HG02885 (cell line): ENCODE measurements around the gene CDCA3.

ENCODE experiments used
- ATAC-seq: cut with Tn5 transposase; IDR thresholded peaks from one replicate; pipeline ENCODE4 v1.9.1; 2021; ENCODE audit warnings: mild to moderate bottlenecking; ENCODE audit not compliant: unreplicated experiment, poor library complexity

The CDCA3 gene

DNA sequence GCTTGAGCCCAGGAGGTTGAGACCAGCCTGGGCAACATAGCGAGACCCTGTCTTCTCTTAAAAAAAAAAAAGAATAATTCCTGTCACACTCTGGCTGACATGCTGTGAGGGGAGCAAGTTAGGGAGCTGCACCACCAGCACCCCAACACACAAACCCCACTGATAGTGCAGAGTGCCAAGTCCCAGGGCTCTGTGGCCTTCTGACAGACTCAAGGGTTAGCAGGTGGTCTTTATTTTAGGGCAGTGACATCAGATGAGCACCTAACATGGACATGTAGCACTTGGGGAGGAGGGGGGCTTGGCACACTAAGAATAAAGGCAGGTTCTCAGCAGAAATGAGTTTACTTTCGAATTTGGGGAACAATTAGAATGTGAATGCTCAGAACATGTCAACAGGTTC lies 7.7 kb upstream of the CDCA3 start:
- ATAC-seq: no peak

DNA sequence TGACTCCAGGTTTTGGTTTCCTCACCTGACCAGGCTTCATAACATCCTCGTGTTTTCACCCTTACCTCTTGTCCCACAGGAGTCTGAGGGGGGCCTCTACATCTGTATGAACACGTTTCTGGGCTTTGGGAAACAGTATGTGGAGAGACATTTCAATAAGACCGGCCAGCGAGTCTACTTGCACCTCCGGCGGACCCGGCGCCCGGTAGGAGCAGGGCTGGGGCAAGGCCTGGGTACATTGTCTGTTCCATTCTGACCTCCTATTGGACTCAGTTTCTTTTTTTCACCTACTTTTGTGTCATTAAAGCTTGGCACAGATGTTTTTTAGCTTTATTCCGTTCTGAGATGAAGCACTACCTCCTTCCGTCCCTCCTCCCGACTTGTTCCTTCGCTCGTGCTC lies 4.2 kb upstream of the CDCA3 start:
- ATAC-seq: no peak

GRCh38 chr12:6854036-6854435 lies 3.0 kb upstream of the CDCA3 start:
- ATAC-seq: no peak

- ATAC-seq: no peak
Measured at GRCh38 chr12:6853626-6854025, 2.5 kb upstream of the CDCA3 start.

DNA sequence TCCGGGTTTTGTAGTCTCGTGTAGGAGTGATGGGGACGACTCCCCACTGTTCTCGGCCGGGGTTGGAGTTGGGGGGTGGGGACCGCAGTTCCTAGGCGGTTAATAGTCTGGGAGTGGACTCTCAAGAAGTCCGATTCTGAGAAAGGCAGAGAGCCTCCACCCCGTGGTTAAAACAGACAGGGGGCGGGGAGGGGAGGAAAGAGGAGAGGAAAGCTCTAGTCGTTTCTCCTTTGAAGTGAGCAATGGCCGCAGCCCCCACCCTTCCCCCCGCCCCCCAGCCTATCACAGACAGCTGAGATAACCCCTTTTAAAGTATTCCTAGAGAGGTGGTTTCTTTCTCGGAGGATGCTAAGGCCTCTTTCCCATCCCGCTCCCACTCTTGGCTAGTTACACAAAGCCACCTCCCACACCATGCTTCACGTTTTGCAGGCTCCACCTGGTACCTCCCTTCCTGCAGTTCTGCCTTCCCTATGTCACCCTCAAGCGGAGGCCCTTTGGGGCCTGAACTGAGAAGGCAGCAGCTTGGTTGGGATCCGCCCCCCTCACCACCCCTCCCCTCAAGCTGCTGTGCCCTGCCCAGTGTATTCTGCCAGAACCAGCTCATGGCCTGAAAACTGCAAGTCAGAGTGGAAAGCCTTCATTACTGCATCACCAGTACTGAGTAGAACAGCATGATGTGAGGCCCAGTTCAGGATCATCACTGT lies 1.7 kb upstream of the CDCA3 start:
- ATAC-seq: no peak

DNA sequence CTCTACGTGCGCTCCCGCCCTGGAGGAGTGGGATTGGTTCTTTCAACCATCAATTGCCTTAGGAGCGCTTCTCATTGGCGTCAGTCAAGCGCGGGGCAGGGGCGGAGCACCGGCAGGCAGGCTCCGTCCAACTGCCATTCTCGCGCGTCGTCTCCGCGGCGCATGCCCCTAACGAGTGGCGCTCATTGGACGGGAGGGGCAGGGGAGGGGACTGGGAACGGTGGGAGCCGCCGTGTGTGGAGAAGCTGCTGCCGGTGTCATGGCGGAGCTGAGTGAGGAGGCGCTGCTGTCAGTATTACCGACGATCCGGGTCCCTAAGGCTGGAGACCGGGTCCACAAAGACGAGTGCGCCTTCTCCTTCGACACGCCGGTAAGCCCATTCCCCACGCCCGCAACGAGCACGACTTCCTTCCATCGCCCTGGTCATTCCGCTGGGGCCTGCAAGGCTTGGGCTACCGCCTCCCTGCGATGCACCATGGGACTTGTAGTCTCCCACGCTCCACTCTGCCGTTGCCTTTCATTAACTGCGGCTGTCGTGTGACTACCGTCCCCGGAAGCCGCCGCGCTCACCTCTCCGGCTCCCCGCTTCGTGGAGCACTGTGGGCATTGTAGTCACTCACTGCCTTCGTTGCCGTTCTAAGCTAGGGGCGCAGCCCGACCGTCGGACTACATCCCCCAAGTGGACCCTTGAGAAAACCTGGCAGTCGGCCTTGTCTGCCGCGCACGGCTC lies 1.0 kb upstream of the CDCA3 start, which contains the start of gene USP5:
TSS of gene USP5 (plus strand) at position 230 of the 730 bp plus-strand sequence. CDS start at position 260, 30 bp downstream.
- ATAC-seq: peak; percentile 73

DNA sequence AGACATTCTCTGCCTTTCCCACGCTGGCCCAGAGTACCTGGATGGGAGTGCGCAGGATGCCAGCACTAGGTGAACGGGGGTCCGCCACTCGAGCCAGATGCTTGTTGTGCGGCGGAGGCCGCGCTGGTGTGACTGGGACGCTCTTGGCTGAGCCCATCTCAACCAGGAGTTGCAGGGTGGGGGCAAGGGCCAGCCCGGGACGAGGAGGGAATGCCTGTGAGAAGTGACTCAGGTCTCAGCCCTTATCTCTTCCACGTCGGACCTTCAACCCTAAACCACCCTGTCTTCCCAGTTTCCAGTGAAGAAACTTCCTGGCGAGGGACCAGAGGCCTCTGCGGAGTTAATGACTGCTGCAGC lies 312 bp downstream of the CDCA3 start:
- no peak for ATAC-seq

DNA sequence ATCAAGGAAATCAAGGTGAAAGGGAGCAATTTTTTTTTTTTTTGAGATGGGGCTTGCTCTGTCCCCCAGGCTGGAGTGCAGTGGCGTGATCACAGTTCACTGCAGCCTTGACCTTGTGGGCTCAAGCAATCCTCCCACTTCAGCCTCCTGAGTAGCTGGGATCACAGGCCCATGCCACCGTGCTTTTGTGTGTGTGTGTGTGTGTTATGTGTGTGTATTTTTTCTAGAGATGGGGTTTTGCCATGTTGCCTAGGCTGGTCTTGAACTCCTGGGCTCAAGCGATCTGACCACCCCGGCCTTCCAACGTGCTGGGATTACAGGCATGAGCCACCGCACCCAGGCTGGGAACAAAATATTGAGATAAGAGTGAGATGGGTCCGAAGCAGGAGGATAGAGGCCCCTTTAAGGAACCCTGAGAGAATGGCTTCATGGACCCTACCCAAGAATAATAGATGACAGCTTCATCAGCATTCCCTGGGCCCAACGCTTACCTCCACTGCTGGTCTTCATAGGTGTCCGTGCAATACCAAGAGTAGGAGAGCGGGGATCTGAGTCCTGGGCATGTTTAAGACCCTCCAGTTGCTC lies 1.0 kb downstream of the CDCA3 start:
- no peak for ATAC-seq

- ATAC-seq: no peak
Measured at GRCh38 chr12:6849427-6849826, 1.7 kb downstream of the CDCA3 start.

- no peak for ATAC-seq
Measured at GRCh38 chr12:6847676-6848075, 3.4 kb downstream of the CDCA3 start.

- ATAC-seq: no peak
Measured at GRCh38 chr12:6846316-6846869, 4.7 kb downstream of the CDCA3 start.

- ATAC-seq: no peak
Measured at GRCh38 chr12:6845395-6845794, 5.7 kb downstream of the CDCA3 start.

GRCh38 chr12:6843118-6843902 lies 7.8 kb downstream of the CDCA3 start:
- ATAC-seq: no peak

GRCh38 chr12:6842075-6842474 lies 9.0 kb downstream of the CDCA3 start:
- ATAC-seq: no peak

GRCh38 chr12:6840761-6841515 lies 10.1 kb downstream of the CDCA3 start, which contains the start of gene GNB3:
GNB3 (plus strand) TSS chr12:6840925; CDS start chr12:6841288, 363 bp downstream.
- no peak for ATAC-seq

DNA sequence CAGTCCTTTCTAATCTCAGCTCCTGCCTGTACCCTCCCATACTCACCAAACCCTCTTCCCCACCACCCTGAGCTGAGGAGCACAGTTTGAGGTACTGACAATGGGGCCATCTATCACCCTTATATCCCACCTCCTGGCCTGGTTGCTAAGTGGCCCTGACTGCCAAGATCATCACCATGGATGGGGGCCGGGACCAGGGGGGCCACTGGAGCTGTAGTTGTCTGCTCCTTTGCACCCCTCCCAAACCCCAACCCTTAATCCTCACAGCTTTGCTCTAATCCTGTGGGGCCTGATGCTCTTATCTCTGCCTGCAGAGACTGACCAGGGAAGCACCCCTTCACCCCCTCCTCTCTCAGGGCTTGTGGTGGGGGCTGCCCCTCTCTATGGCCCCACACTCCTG lies 10.8 kb downstream of the CDCA3 start:
- ATAC-seq: no peak

DNA sequence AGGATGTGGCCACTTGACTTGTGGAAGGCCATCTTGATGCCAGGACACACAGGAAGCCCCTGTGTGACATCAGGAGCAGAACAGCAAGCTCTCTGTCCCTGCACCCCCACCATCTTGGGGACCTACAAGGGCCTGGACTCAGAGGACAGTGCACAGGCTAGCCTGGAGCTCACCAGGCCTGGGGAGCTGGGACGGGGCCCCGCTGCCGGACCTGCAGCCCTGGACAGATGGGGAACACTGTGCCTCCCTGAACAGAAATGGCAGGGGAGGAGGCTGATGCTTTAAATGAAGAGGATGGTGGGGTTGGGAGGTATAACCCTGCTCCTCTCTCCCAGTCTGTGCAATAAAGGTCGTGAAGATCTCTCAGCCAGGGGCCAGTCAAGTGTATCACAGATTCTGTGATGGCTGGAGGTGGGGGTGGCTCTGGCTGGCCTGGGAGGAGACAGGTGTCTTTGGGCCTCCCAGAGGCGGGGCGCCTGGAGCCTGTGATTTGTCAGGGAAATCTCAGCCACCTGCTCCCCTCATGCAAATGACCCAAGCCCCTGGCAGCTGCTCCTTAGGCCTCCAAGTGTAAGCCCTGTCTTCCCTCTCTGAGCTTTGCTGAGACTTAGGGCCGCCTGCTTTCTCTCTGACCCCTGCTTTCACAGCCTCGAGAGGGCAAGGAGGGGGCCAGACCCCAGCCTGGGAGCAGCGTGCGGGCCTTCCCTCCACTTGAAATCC lies 11.4 kb downstream of the CDCA3 start:
- ATAC-seq: peak; percentile 84

DNA sequence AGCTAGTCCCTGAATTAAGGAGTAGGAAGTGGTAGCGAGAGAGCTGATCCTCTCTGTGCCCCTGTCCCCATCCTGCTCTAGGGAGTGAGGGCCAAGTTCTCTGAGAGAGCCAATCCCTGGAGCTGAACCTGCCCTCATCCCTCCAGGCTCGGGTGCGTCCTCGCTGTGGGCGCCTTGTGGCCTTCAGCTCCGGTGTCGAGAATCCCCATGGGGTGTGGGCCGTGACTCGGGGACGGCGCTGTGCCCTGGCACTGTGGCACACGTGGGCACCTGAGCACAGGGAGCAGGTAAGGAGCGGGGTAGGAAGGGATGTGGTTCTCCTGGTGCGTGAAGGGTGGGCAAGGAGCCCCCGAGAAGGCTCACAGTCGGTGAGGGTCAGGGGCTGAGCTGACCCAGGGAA lies 12.2 kb downstream of the CDCA3 start:
- ATAC-seq: no peak
